HG02840 (cell line): Measurements from ENCODE around the gene CTBS.

ENCODE experiments used
- ATAC-seq: cut with Tn5 transposase; IDR thresholded peaks from one replicate; pipeline ENCODE4 v1.9.1; 2021; ENCODE audit warnings: mild to moderate bottlenecking, moderate library complexity, moderate number of reproducible peaks; ENCODE audit not compliant: unreplicated experiment, low FRiP score

Gene CTBS

GRCh38 chr1:84587099-84587498 is 12.9 kb upstream of the CTBS start:
- no peak for ATAC-seq

- no peak for ATAC-seq
Observed at GRCh38 chr1:84585803-84586202, 11.6 kb upstream of the CTBS start.

GRCh38 chr1:84584126-84584525 is 9.9 kb upstream of the CTBS start:
- ATAC-seq: no peak

- ATAC-seq: no peak
Observed at GRCh38 chr1:84583648-84584047, 9.4 kb upstream of the CTBS start.

GRCh38 chr1:84582802-84583587 is 8.8 kb upstream of the CTBS start:
- ATAC-seq: no peak

GRCh38 chr1:84581648-84582047 is 7.4 kb upstream of the CTBS start:
- ATAC-seq: no peak

- ATAC-seq: no peak
Observed at GRCh38 chr1:84574936-84575335, 696 bp upstream of the CTBS start.

- ATAC-seq: no peak
Observed at GRCh38 chr1:84573481-84573966, 716 bp downstream of the CTBS start.

- ATAC-seq: no peak
Observed at GRCh38 chr1:84571150-84571535, 3.1 kb downstream of the CTBS start.

GRCh38 chr1:84570436-84571149 is 3.6 kb downstream of the CTBS start:
- ATAC-seq: no peak

- ATAC-seq: no peak
Observed at GRCh38 chr1:84569216-84569615, 5.0 kb downstream of the CTBS start.

GRCh38 chr1:84550826-84551225 is 23.4 kb downstream of the CTBS start:
- no peak for ATAC-seq

GRCh38 chr1:84541679-84542078 is 32.6 kb downstream of the CTBS start:
- no peak for ATAC-seq

GRCh38 chr1:84540759-84541158 is 33.5 kb downstream of the CTBS start:
- ATAC-seq: no peak

- no peak for ATAC-seq
Observed at GRCh38 chr1:84539972-84540371, 34.3 kb downstream of the CTBS start.

GRCh38 chr1:84538599-84538998 is 35.6 kb downstream of the CTBS start:
- ATAC-seq: no peak

GRCh38 chr1:84525779-84526178 is 48.5 kb downstream of the CTBS start:
- no peak for ATAC-seq

GRCh38 chr1:84524590-84524989 is 49.6 kb downstream of the CTBS start:
- ATAC-seq: no peak

GRCh38 chr1:84510668-84511067 is 63.6 kb downstream of the CTBS start:
- ATAC-seq: no peak

- ATAC-seq: no peak
Observed at GRCh38 chr1:84510165-84510564, 64.1 kb downstream of the CTBS start.

- no peak for ATAC-seq
Observed at GRCh38 chr1:84509029-84509428, 65.2 kb downstream of the CTBS start.

- no peak for ATAC-seq
Observed at GRCh38 chr1:84508510-84508909, 65.7 kb downstream of the CTBS start.
